ENCODE measurements around the gene WDPCP.
A peak's percentile ranks its signal among the peaks of the same experiment; 100 is the strongest.
"Not testable (repeated sequence)": the region's sequence is repeated elsewhere in the genome, so short reads cannot be mapped to it uniquely, and the experiment has no call there.

The WDPCP gene

GRCh38 chr2:63503818-63504217, 84.5 kb downstream of the WDPCP start:
- no peak for TF ChIP-seq JUND (IDR thresholded peaks at IDR 0.05; ENCODE audit: low read depth)
- in situ Hi-C loops (cut with HindIII; ENCODE audit: low pct_unique_long_range_greater_than_20kb, low sequenced_read_pairs): no loop called here
- DNase-seq (ENCODE audit: low read depth in 1 of 2, low spot score in 1 of 2): no peak

- in situ Hi-C loops (cut with HindIII; ENCODE audit: low pct_unique_long_range_greater_than_20kb, low sequenced_read_pairs): no loop called here
- TF ChIP-seq JUND (IDR thresholded peaks at IDR 0.05; ENCODE audit: low read depth): no peak
- DNase-seq (ENCODE audit: low read depth in 1 of 2, low spot score in 1 of 2): no peak
These were observed 87.9 kb downstream of the WDPCP start for GRCh38 chr2:63500398-63500797.

- TF ChIP-seq JUND (IDR thresholded peaks at IDR 0.05; ENCODE audit: low read depth): no peak
- DNase-seq (ENCODE audit: low read depth in 1 of 2, low spot score in 1 of 2): no peak
- in situ Hi-C loops (cut with HindIII; ENCODE audit: low pct_unique_long_range_greater_than_20kb, low sequenced_read_pairs): no loop called here
These were observed 90.7 kb downstream of the WDPCP start for GRCh38 chr2:63497576-63497975.

- TF ChIP-seq JUND (IDR thresholded peaks at IDR 0.05; ENCODE audit: low read depth): no peak
- in situ Hi-C loops (cut with HindIII; ENCODE audit: low pct_unique_long_range_greater_than_20kb, low sequenced_read_pairs): no loop called here
- DNase-seq (ENCODE audit: low read depth in 1 of 2, low spot score in 1 of 2): no peak
These were observed 93.3 kb downstream of the WDPCP start for GRCh38 chr2:63494968-63495367.

GRCh38 chr2:63494100-63494499, 94.2 kb downstream of the WDPCP start:
- no peak for TF ChIP-seq JUND (IDR thresholded peaks at IDR 0.05; ENCODE audit: low read depth)
- in situ Hi-C loops (cut with HindIII; ENCODE audit: low pct_unique_long_range_greater_than_20kb, low sequenced_read_pairs): no loop called here
- DNase-seq (ENCODE audit: low read depth in 1 of 2, low spot score in 1 of 2): no peak

GRCh38 chr2:63488118-63488713, 100.1 kb downstream of the WDPCP start:
- peak in 1 of 2 experiments; percentile 26 for DNase-seq (ENCODE audit: low read depth in 1 of 2, low spot score in 1 of 2)
- in situ Hi-C loops (cut with HindIII; ENCODE audit: low pct_unique_long_range_greater_than_20kb, low sequenced_read_pairs): no loop called here
- no peak for TF ChIP-seq JUND (IDR thresholded peaks at IDR 0.05; ENCODE audit: low read depth)

- no peak for DNase-seq (ENCODE audit: low read depth in 1 of 2, low spot score in 1 of 2)
- no peak for TF ChIP-seq JUND (IDR thresholded peaks at IDR 0.05; ENCODE audit: low read depth)
- in situ Hi-C loops (cut with HindIII; ENCODE audit: low pct_unique_long_range_greater_than_20kb, low sequenced_read_pairs): no loop called here
These were observed 101.4 kb downstream of the WDPCP start for GRCh38 chr2:63486861-63487290.

- DNase-seq (ENCODE audit: low read depth in 1 of 2, low spot score in 1 of 2): no peak
- in situ Hi-C loops (cut with HindIII; ENCODE audit: low pct_unique_long_range_greater_than_20kb, low sequenced_read_pairs): no loop called here
- no peak for TF ChIP-seq JUND (IDR thresholded peaks at IDR 0.05; ENCODE audit: low read depth)
These were observed 103.4 kb downstream of the WDPCP start for GRCh38 chr2:63484901-63485300.

GRCh38 chr2:63484481-63484880, 103.8 kb downstream of the WDPCP start:
- no peak for DNase-seq (ENCODE audit: low read depth in 1 of 2, low spot score in 1 of 2)
- TF ChIP-seq JUND (IDR thresholded peaks at IDR 0.05; ENCODE audit: low read depth): no peak
- in situ Hi-C loops (cut with HindIII; ENCODE audit: low pct_unique_long_range_greater_than_20kb, low sequenced_read_pairs): no loop called here

- no peak for TF ChIP-seq JUND (IDR thresholded peaks at IDR 0.05; ENCODE audit: low read depth)
- no peak for DNase-seq (ENCODE audit: low read depth in 1 of 2, low spot score in 1 of 2)
- in situ Hi-C loops (cut with HindIII; ENCODE audit: low pct_unique_long_range_greater_than_20kb, low sequenced_read_pairs): no loop called here
These were observed 110.6 kb downstream of the WDPCP start for GRCh38 chr2:63477686-63478085.

GRCh38 chr2:63469313-63469712, 119.0 kb downstream of the WDPCP start:
- in situ Hi-C loops (cut with HindIII; ENCODE audit: low pct_unique_long_range_greater_than_20kb, low sequenced_read_pairs); DNase-seq (ENCODE audit: low read depth in 1 of 2, low spot score in 1 of 2): not testable (repeated sequence)

GRCh38 chr2:63465633-63466032, 122.6 kb downstream of the WDPCP start:
- no peak for TF ChIP-seq JUND (IDR thresholded peaks at IDR 0.05; ENCODE audit: low read depth)
- DNase-seq (ENCODE audit: low read depth in 1 of 2, low spot score in 1 of 2): no peak
- in situ Hi-C loops (cut with HindIII; ENCODE audit: low pct_unique_long_range_greater_than_20kb, low sequenced_read_pairs): no loop called here

- TF ChIP-seq JUND (IDR thresholded peaks at IDR 0.05; ENCODE audit: low read depth): no peak
- DNase-seq (ENCODE audit: low read depth in 1 of 2, low spot score in 1 of 2): no peak
- in situ Hi-C loops (cut with HindIII; ENCODE audit: low pct_unique_long_range_greater_than_20kb, low sequenced_read_pairs): no loop called here
These were observed 125.1 kb downstream of the WDPCP start for GRCh38 chr2:63463142-63463541.

- in situ Hi-C loops (cut with HindIII; ENCODE audit: low pct_unique_long_range_greater_than_20kb, low sequenced_read_pairs): no loop called here
- DNase-seq (ENCODE audit: low read depth in 1 of 2, low spot score in 1 of 2): no peak
- TF ChIP-seq JUND (IDR thresholded peaks at IDR 0.05; ENCODE audit: low read depth): no peak
These were observed 141.6 kb downstream of the WDPCP start for GRCh38 chr2:63446658-63447057.
